Testis (tissue), 3 donors: Measurements from ENCODE around the gene GRID1. TPM values are rescaled to one million over a fixed set of nuclear protein-coding genes. Genes with fewer than 3 reads are reported as not detected.

ENCODE experiments used
- DNase-seq: peaks from one replicate; pipeline ENCODE4 v3.0.0-alpha.2; 2019
- H3K27ac ChIP-seq, 2 donors: fragments of 200-600 bp; sonication (generic); one replicate each; pipeline ENCODE4 v1.5.1; 2019
- H3K27me3 ChIP-seq: fragments of 200-600 bp; sonication (generic); one replicate; pipeline ENCODE4 v1.5.1; 2019
- H3K36me3 ChIP-seq: fragments of 200-600 bp; sonication (generic); one replicate; pipeline ENCODE4 v1.5.1; 2017; ENCODE audit warnings: low read depth; ENCODE audit errors: missing control alignments
- H3K4me1 ChIP-seq: fragments of 200-600 bp; sonication (generic); one replicate; pipeline ENCODE4 v1.5.1; 2019
- H3K4me3 ChIP-seq, 2 donors: fragments of 200-600 bp; sonication (generic); one replicate each; pipeline ENCODE4 v1.5.1; 2017 to 2019
- H3K9me3 ChIP-seq: fragments of 200-600 bp; sonication (generic); one replicate; pipeline ENCODE4 v1.5.1; 2017
- POLR2A ChIP-seq: fragments of 450-650 bp; IDR thresholded peaks from one replicate; pipeline ENCODE4 v1.6.1; 2017; ENCODE audit warnings: antibody characterized with exemption, mild to moderate bottlenecking, moderate library complexity
- WGBS, 2 donors: methylation state at CpG; one replicate each; pipeline ENCODE4 v1.1.5; 2018; 5-methylcytosine and 5-hydroxymethylcytosine counted together
- intact Hi-C: fragments of 100-400 bp; cut with DNase I; formaldehyde crosslinking; loops from one replicate; pipeline ENCODE4 v1.15.1; 2023; ENCODE audit warnings: low total_unique reads
- polyA plus RNA-seq: library from polyadenylated mRNA; stranded (reverse); fragments of 350-450 nt; fragmentation: Illumina TruSeq; extraction: RNeasy Lipid Tissue Mini Kit (QIAGEN cat#74804); gene quantifications from one replicate; pipeline ENCODE4 v1.2.3, GENCODE V29; 2014; ENCODE audit warnings: low read depth, low replicate concordance; ENCODE audit not compliant: insufficient read depth
- total RNA-seq, 2 donors: library from RNA; depleted of rRNA; stranded (reverse); fragments of >200 nt; gene quantifications; one replicate each; pipeline ENCODE4 v1.2.3, GENCODE V29; 2016
- TF ChIP-seq, protein P1 (sequence below), 3 experiments: fragments of 450-650 bp in 2 of 3; fragments of 200-600 bp in 1 of 3; sonication (generic) in 1 of 3; IDR thresholded peaks; one replicate each; pipeline ENCODE4 v1.5.1; 2016 to 2019; ENCODE audit warnings: antibody characterized with exemption in 3 of 3, mild to moderate bottlenecking in 2 of 3, moderate library complexity in 1 of 3

GRID1 gene
- total and polyA plus RNA-seq, 3 donors from 2014 or later = 7.4 to 16.7 (median 8.1) TPM

DNA sequence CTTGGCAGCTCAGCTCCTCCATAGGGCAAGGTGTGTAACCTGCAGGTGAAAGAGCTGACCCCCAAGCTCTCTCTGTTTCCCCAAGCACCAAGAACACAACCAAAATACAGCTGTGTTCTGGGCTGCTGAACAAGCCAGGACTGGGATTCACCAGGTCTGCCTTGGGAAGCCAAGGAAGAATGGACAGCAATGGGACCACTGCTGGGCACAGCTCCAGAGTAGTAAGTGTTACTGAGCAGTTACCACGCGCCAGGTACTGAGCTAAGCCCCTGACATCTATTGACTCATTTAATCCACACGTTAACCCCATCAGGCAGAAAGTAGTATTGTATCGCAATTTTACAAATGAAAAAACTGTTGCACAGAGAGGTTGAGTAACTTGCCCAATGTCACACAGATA, 168.3 kb downstream of the GRID1 start:
- WGBS, 2 donors = 83 to 92% methylated on average over 4 of the region's 4 CpGs
- no peak for DNase-seq
- Histone ChIP-seq H3K36me3 (no peaks in the 10 kb centered on the region), H3K4me3 (no peak overlapping the region), H3K27me3 (no peaks in the 10 kb centered on the region), H3K27ac (no peak overlapping the region), H3K9me3 (no peaks in the 10 kb centered on the region), H3K4me1 (no peaks in the 10 kb centered on the region)
- TF ChIP-seq, protein P1, sequence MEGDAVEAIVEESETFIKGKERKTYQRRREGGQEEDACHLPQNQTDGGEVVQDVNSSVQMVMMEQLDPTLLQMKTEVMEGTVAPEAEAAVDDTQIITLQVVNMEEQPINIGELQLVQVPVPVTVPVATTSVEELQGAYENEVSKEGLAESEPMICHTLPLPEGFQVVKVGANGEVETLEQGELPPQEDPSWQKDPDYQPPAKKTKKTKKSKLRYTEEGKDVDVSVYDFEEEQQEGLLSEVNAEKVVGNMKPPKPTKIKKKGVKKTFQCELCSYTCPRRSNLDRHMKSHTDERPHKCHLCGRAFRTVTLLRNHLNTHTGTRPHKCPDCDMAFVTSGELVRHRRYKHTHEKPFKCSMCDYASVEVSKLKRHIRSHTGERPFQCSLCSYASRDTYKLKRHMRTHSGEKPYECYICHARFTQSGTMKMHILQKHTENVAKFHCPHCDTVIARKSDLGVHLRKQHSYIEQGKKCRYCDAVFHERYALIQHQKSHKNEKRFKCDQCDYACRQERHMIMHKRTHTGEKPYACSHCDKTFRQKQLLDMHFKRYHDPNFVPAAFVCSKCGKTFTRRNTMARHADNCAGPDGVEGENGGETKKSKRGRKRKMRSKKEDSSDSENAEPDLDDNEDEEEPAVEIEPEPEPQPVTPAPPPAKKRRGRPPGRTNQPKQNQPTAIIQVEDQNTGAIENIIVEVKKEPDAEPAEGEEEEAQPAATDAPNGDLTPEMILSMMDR (IDR thresholded peaks at IDR 0.05) = no peak
- no peak for TF ChIP-seq POLR2A
- intact Hi-C loops = no loop called here

- Histone ChIP-seq H3K4me1 (no peaks in the 10 kb centered on the region), H3K36me3 (no peaks in the 10 kb centered on the region), H3K27ac (no peak overlapping the region), H3K27me3 (no peaks in the 10 kb centered on the region), H3K4me3 (no peak overlapping the region), H3K9me3 (no peaks in the 10 kb centered on the region)
- intact Hi-C loops = no loop called here
- no peak for TF ChIP-seq POLR2A
- TF ChIP-seq, protein P1 (IDR thresholded peaks at IDR 0.05) = no peak
- WGBS, 2 donors = 65 to 73% methylated on average over 15 of the region's 15 CpGs
- DNase-seq = no peak
Measured at GRCh38 chr10:86197166-86197790, 169.3 kb downstream of the GRID1 start.

DNA sequence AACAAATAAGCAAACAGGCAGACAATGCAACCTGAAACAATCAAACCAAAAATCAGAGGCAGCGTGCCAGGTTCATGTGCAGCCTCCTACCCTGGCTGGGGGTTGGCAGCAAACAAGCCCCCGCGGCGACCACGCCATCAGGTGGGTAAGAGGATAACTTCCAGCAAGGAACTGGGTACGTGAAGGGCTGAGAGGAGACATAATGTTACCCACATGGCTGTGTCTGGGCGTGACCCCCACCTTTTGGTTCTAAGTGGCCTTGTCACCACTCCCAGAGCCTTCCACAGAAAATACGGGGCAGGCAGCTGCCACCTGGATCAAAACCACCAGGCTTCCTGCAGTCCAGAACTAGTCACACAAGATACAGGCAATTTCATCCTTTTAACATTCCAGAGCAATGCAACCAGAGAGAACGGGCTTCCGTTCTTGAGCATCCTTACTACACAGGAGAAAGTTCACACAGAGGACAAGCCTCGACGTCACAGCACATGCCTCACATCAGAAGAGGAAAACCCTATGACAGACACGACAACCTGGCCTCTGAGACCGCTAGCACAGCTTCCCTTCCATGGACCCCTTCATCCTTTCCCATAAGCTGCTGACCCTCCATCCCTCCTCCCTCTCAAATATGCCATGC, 171.0 kb downstream of the GRID1 start:
- Histone ChIP-seq H3K27me3 (no peaks in the 10 kb centered on the region), H3K9me3 (no peaks in the 10 kb centered on the region), H3K27ac (no peak overlapping the region), H3K4me3 (no peak overlapping the region), H3K4me1 (no peaks in the 10 kb centered on the region), H3K36me3 (no peaks in the 10 kb centered on the region)
- no peak for DNase-seq
- 87 to 89% methylated on average over 14 of the region's 14 CpGs for WGBS, 2 donors
- TF ChIP-seq, protein P1 (IDR thresholded peaks at IDR 0.05) = no peak
- no peak for TF ChIP-seq POLR2A
- intact Hi-C loops = no loop called here

- Histone ChIP-seq H3K36me3 (no peaks in the 10 kb centered on the region), H3K4me1 (no peaks in the 10 kb centered on the region), H3K9me3 (no peaks in the 10 kb centered on the region), H3K4me3 (no peak overlapping the region), H3K27me3 (no peaks in the 10 kb centered on the region), H3K27ac (no peak overlapping the region)
- no peak for DNase-seq
- intact Hi-C loops = no loop called here
- TF ChIP-seq, protein P1 (IDR thresholded peaks at IDR 0.05) = no peak
- no peak for TF ChIP-seq POLR2A
- 85 to 97% methylated on average over 5 of the region's 5 CpGs for WGBS, 2 donors
Measured at GRCh38 chr10:86194684-86195083, 171.9 kb downstream of the GRID1 start.

- Histone ChIP-seq H3K36me3 (no peaks in the 10 kb centered on the region), H3K4me3 (no peak overlapping the region), H3K27ac (no peak overlapping the region), H3K4me1 (no peaks in the 10 kb centered on the region), H3K9me3 (no peaks in the 10 kb centered on the region), H3K27me3 (no peaks in the 10 kb centered on the region)
- TF ChIP-seq, protein P1 (IDR thresholded peaks at IDR 0.05) = no peak
- TF ChIP-seq POLR2A = no peak
- 77 to 79% methylated on average over 4 of the region's 4 CpGs for WGBS, 2 donors
- intact Hi-C loops = no loop called here
- no peak for DNase-seq
Measured at GRCh38 chr10:86193841-86194240, 172.8 kb downstream of the GRID1 start.
